H9 (cell line): ENCODE measurements around the gene WDR17. TPM values are rescaled to one million over a fixed set of nuclear protein-coding genes. Genes with fewer than 3 reads are reported as not detected.

Source experiments
- DNase-seq: peaks from one replicate; pipeline ENCODE4 v3.0.0-alpha.2; 2017
- H2AFZ ChIP-seq: one replicate; pipeline ENCODE4 v1.6.1; 2013; ENCODE audit warnings: mild to moderate bottlenecking, low read length, control low read depth, moderate library complexity
- H2AK5ac ChIP-seq: 2 replicates; pipeline ENCODE4 v1.6.1; 2013; ENCODE audit warnings: low read length, control low read depth, mixed read lengths; ENCODE audit not compliant: insufficient read length
- H2BK120ac ChIP-seq: one replicate; pipeline ENCODE4 v1.6.1; 2013; ENCODE audit warnings: low read depth, mild to moderate bottlenecking, low read length, control low read depth, inconsistent platforms; ENCODE audit not compliant: poor library complexity, severe bottlenecking
- H2BK12ac ChIP-seq: 2 replicates; pipeline ENCODE4 v1.6.1; 2013; ENCODE audit warnings: low read length, control low read depth, mixed read lengths, low read depth; ENCODE audit not compliant: insufficient read length
- H2BK15ac ChIP-seq: 2 replicates; pipeline ENCODE4 v1.6.1; 2013; ENCODE audit warnings: low read depth, low read length, control low read depth
- H2BK20ac ChIP-seq: one replicate; pipeline ENCODE4 v1.6.1; 2013; ENCODE audit warnings: low read depth, mild to moderate bottlenecking, low read length, control low read depth, inconsistent platforms; ENCODE audit not compliant: poor library complexity, severe bottlenecking
- H2BK5ac ChIP-seq: 2 replicates; pipeline ENCODE4 v1.6.1; 2013; ENCODE audit warnings: low read length, control low read depth, mixed read lengths; ENCODE audit not compliant: insufficient read length
- H3K14ac ChIP-seq: 2 replicates; pipeline ENCODE4 v1.6.1; 2013; ENCODE audit warnings: low read length, control low read depth; ENCODE audit not compliant: insufficient read depth
- H3K18ac ChIP-seq: 2 replicates; pipeline ENCODE4 v1.6.1; 2013; ENCODE audit warnings: low read depth, mild to moderate bottlenecking, mixed read lengths, low read length, control low read depth; ENCODE audit not compliant: insufficient read length
- H3K23ac ChIP-seq: 2 replicates; pipeline ENCODE4 v1.6.1; 2013; ENCODE audit warnings: low read length, control low read depth, mixed read lengths, low read depth; ENCODE audit not compliant: insufficient read length
- H3K23me2 ChIP-seq: 2 replicates; pipeline ENCODE4 v1.6.1; 2013; ENCODE audit warnings: low read depth, mild to moderate bottlenecking, mixed read lengths, low read length, control low read depth; ENCODE audit not compliant: insufficient read length, poor library complexity, severe bottlenecking
- H3K27ac ChIP-seq: 2 replicates; pipeline ENCODE4 v1.5.1; 2013; ENCODE audit warnings: low read length, control low read depth, mixed read lengths, low read depth; ENCODE audit not compliant: insufficient read length
- H3K27me3 ChIP-seq: 2 replicates; pipeline ENCODE4 v1.6.1; 2013; ENCODE audit warnings: low read length, control low read depth, inconsistent platforms; ENCODE audit not compliant: insufficient read depth
- H3K4ac ChIP-seq: 2 replicates; pipeline ENCODE4 v1.6.1; 2013; ENCODE audit warnings: low read depth, mild to moderate bottlenecking, control low read depth, inconsistent platforms, low read length, moderate library complexity
- H3K4me1 ChIP-seq: 2 replicates; pipeline ENCODE4 v1.6.1; 2013; ENCODE audit warnings: low read length, control low read depth, inconsistent platforms; ENCODE audit not compliant: insufficient read depth
- H3K4me2 ChIP-seq: 2 replicates; pipeline ENCODE4 v1.6.1; 2013; ENCODE audit warnings: low read length, control low read depth, mixed read lengths; ENCODE audit not compliant: insufficient read length, insufficient read depth
- H3K56ac ChIP-seq: 2 replicates; pipeline ENCODE4 v1.6.1; 2013; ENCODE audit warnings: low read depth, mild to moderate bottlenecking, mixed read lengths, low read length, control low read depth; ENCODE audit not compliant: insufficient read length
- H3K79me1 ChIP-seq: 2 replicates; pipeline ENCODE4 v1.6.1; 2013; ENCODE audit warnings: low read depth, mild to moderate bottlenecking, moderate library complexity, low read length, control low read depth, inconsistent platforms; ENCODE audit not compliant: insufficient read depth, poor library complexity, severe bottlenecking
- H3K79me2 ChIP-seq: 2 replicates; pipeline ENCODE4 v1.6.1; 2013; ENCODE audit warnings: low read length, control low read depth, inconsistent platforms; ENCODE audit not compliant: insufficient read depth
- H3K9ac ChIP-seq: 2 replicates; pipeline ENCODE4 v1.6.1; 2013; ENCODE audit warnings: low read length, control low read depth, mixed read lengths; ENCODE audit not compliant: insufficient read length; ENCODE audit errors: extremely low read depth
- H3K9me3 ChIP-seq: one replicate; pipeline ENCODE4 v1.6.1; 2013; ENCODE audit warnings: low read depth, low read length, inconsistent platforms; ENCODE audit not compliant: control insufficient read depth
- H3T11ph ChIP-seq: one replicate; pipeline ENCODE4 v1.6.1; 2013; ENCODE audit warnings: mild to moderate bottlenecking, low read length, control low read depth, inconsistent platforms
- H4K20me1 ChIP-seq: one replicate; pipeline ENCODE4 v1.6.1; 2013; ENCODE audit not compliant: control insufficient read depth, insufficient read length, insufficient read depth
- H4K5ac ChIP-seq: 2 replicates; pipeline ENCODE4 v1.6.1; 2013; ENCODE audit warnings: low read depth, mild to moderate bottlenecking, mixed read lengths, low read length, control low read depth; ENCODE audit not compliant: insufficient read length
- H4K8ac ChIP-seq: replicated peaks from 2 replicates; pipeline ENCODE4 v1.6.1; 2013; ENCODE audit warnings: low read length, control low read depth, mixed read lengths, low read depth; ENCODE audit not compliant: insufficient read length
- H4K91ac ChIP-seq: 2 replicates; pipeline ENCODE4 v1.6.1; 2013; ENCODE audit warnings: low read depth, mild to moderate bottlenecking, moderate library complexity, mixed read lengths, low read length, control low read depth; ENCODE audit not compliant: insufficient read length
- H3K27ac Mint-ChIP-seq, 3 experiments: 2 replicates in 2 of 3; 3 replicates in 1 of 3; pipeline ENCODE4 v1.8.0; 2020 to 2021; ENCODE audit warnings: mixed read lengths in 3 of 3, mild to moderate bottlenecking in 1 of 3, moderate library complexity in 1 of 3
- H3K27me3 Mint-ChIP-seq: 2 replicates; pipeline ENCODE4 v1.8.0; 2021; ENCODE audit warnings: low read depth, mild to moderate bottlenecking, moderate library complexity, mixed read lengths
- H3K36me3 Mint-ChIP-seq, 3 experiments: 2 replicates in 2 of 3; 3 replicates in 1 of 3; pipeline ENCODE4 v1.8.0; 2020 to 2021; ENCODE audit warnings: low read depth in 3 of 3, mixed read lengths in 3 of 3; ENCODE audit not compliant: insufficient read depth in 1 of 3
- H3K4me1 Mint-ChIP-seq, 2 experiments: 2 replicates each; pipeline ENCODE4 v1.8.0; 2020; ENCODE audit warnings: mixed read lengths in 2 of 2
- H3K4me3 Mint-ChIP-seq, 2 experiments: 2 replicates in 1 of 2; 3 replicates in 1 of 2; pipeline ENCODE4 v1.8.0; 2020 to 2021; ENCODE audit warnings: mild to moderate bottlenecking in 2 of 2, mixed read lengths in 2 of 2, moderate library complexity in 1 of 2
- H3K9me3 Mint-ChIP-seq, 2 experiments: 2 replicates in 1 of 2; 3 replicates in 1 of 2; pipeline ENCODE4 v1.8.0; 2020; ENCODE audit warnings: mild to moderate bottlenecking in 2 of 2, mixed read lengths in 2 of 2, moderate library complexity in 1 of 2
- WGBS: extraction: QIAGEN DNeasy Blood & Tissue Kit; methylation state at CpG from one replicate; pipeline ENCODE4 v1.1.7; 2013; ENCODE audit warnings: missing lambda C conversion rate, low lambda C conversion rate, mixed read lengths; ENCODE audit not compliant: insufficient read length; ENCODE audit errors: extremely low coverage; 5-methylcytosine and 5-hydroxymethylcytosine counted together
- total RNA-seq: library from RNA; stranded (reverse); gene quantifications from 2 replicates; pipeline ENCODE4 v1.2.1, GENCODE V29; 2021
- TF ChIP-seq, protein P1 (sequence below): fragments of 200-600 bp; sonication (generic); conservative IDR thresholded peaks from 3 replicates; pipeline ENCODE4 v1.8.0; 2021; ENCODE audit warnings: antibody characterized with exemption, mild to moderate bottlenecking

Gene WDR17
- total RNA-seq, 1 experiment from 2014 or later = 2.6 TPM

DNA sequence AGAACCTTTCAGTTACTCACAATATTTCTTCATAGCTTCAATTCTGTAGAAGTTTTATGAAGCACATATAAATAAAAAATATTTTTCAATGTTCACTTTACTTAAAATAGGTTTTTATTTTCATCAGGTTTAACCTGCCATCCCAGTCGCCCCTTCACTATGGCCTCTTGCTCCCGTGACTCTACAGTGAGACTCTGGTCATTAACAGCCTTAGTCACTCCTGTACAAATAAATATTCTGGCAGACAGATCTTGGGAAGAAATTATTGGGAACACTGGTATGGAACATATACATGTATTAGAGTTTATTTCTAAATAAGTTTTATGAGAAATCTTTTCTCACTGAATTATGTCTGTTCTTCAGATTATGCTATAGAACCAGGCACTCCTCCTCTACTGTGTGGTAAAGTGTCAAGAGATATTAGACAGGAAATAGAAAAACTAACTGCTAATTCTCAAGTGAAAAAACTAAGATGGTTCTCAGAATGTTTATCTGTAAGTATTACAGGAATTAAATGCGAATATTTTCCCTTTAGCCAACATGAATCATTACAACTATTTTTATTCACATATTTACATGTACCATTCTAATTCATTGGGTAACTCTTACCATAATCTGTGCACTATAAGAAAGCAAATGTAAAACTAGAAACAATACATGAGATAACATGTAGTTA lies 84.2 kb downstream of the WDR17 start:
- Histone ChIP-seq H3K27me3 (no peaks in the 10 kb centered on the region), H2AK5ac (no peak overlapping the region), H3K23ac (no peak overlapping the region), H3K4me2 (no peak overlapping the region), H3K18ac (no peak overlapping the region), H2BK12ac (no peak overlapping the region), H3K79me1 (no peaks in the 10 kb centered on the region), H4K5ac (no peak overlapping the region), H2BK15ac (no peak overlapping the region), H3K56ac (no peak overlapping the region), H3K14ac (no peak overlapping the region), H3K23me2 (no peaks in the 10 kb centered on the region), H3K4ac (no peak overlapping the region), H3K9ac (no peak overlapping the region), H3K4me1 (no peaks in the 10 kb centered on the region), H3K9me3 (no peaks in the 10 kb centered on the region), H2AFZ (no peak overlapping the region), H4K8ac (no peak overlapping the region), H3T11ph (no peak overlapping the region), H4K20me1 (no peaks in the 10 kb centered on the region), H2BK20ac (no peak overlapping the region), H2BK5ac (no peak overlapping the region), H2BK120ac (no peak overlapping the region), H3K79me2 (no peaks in the 10 kb centered on the region), H3K27ac (no peak overlapping the region), H4K91ac (no peak overlapping the region)
- no peak for DNase-seq
- Mint-ChIP-seq H3K36me3 (no peaks in the 10 kb centered on the region), H3K4me1 (no peaks in the 10 kb centered on the region), H3K9me3 (no peaks in the 10 kb centered on the region), H3K27me3 (no peaks in the 10 kb centered on the region), H3K4me3 (no peak overlapping the region), H3K27ac (no peak overlapping the region)
- no CpG with 5 or more reads among the region's 3 CpGs for WGBS
- TF ChIP-seq, protein P1, sequence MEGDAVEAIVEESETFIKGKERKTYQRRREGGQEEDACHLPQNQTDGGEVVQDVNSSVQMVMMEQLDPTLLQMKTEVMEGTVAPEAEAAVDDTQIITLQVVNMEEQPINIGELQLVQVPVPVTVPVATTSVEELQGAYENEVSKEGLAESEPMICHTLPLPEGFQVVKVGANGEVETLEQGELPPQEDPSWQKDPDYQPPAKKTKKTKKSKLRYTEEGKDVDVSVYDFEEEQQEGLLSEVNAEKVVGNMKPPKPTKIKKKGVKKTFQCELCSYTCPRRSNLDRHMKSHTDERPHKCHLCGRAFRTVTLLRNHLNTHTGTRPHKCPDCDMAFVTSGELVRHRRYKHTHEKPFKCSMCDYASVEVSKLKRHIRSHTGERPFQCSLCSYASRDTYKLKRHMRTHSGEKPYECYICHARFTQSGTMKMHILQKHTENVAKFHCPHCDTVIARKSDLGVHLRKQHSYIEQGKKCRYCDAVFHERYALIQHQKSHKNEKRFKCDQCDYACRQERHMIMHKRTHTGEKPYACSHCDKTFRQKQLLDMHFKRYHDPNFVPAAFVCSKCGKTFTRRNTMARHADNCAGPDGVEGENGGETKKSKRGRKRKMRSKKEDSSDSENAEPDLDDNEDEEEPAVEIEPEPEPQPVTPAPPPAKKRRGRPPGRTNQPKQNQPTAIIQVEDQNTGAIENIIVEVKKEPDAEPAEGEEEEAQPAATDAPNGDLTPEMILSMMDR = no peak
